Epithelial cell of proximal tubule (primary cell): ENCODE data around the gene SHBG. TPM values are rescaled to one million over a fixed set of nuclear protein-coding genes. Genes with fewer than 3 reads are reported as not detected.

Experiments
- DNase-seq: peaks from one replicate; pipeline ENCODE4 v3.0.0-alpha.2; 2011; ENCODE audit warnings: low read depth
- H3K4me3 ChIP-seq: 2 replicates; pipeline ENCODE4 v1.5.1; 2011; ENCODE audit warnings: low read depth, mild to moderate bottlenecking, low read length
- total RNA-seq: library from RNA; depleted of rRNA; stranded (reverse); fragments of >200 nt; gene quantifications from 2 replicates; pipeline ENCODE4 v1.2.3, GENCODE V29; 2015
- TF ChIP-seq, protein P1 (sequence below): conservative IDR thresholded peaks from 2 replicates; pipeline ENCODE4 v1.5.1; 2012; ENCODE audit warnings: low read depth, mild to moderate bottlenecking, low read length

The SHBG gene
- total RNA-seq, 1 donor from 2014 or later: not detected

DNA sequence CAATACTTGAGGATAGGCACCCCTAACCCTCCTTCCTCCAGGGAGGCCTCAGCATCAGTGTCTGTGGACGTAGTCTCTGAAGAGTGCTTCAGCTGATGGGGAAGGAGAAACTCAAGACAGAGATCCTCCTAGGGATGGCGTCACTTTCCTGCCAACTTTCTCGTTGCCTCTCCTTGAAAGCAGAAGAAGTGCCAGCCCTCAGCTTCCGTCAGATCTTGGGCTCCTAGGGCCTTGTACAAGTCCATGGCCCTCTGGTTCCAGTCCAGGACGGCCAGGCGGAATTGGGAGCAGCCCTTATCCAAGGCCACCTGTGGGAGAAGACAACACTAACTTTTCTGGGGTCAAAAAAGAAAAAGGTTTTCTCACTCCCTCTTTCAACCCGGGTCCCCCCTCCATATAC lies 3.6 kb upstream of the SHBG start:
- TF ChIP-seq, protein P1, sequence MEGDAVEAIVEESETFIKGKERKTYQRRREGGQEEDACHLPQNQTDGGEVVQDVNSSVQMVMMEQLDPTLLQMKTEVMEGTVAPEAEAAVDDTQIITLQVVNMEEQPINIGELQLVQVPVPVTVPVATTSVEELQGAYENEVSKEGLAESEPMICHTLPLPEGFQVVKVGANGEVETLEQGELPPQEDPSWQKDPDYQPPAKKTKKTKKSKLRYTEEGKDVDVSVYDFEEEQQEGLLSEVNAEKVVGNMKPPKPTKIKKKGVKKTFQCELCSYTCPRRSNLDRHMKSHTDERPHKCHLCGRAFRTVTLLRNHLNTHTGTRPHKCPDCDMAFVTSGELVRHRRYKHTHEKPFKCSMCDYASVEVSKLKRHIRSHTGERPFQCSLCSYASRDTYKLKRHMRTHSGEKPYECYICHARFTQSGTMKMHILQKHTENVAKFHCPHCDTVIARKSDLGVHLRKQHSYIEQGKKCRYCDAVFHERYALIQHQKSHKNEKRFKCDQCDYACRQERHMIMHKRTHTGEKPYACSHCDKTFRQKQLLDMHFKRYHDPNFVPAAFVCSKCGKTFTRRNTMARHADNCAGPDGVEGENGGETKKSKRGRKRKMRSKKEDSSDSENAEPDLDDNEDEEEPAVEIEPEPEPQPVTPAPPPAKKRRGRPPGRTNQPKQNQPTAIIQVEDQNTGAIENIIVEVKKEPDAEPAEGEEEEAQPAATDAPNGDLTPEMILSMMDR: no peak
- DNase-seq: no peak
- H3K4me3 ChIP-seq: peak overlapping the region; percentile 90

DNA sequence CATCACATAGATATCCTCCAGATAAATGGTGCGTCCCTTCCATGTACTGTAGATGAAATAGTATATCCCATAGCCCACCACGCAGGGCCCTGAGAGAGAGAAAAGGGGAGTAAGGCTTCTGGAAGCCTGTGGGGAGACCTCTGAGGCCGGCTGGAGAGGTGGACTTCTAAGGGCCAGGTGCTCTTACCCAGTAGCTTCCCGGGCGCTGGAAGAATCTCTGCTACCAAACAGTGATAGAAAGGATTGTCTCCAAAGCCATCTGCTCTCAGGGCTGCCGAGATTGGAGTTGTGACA lies 3.0 kb upstream of the SHBG start:
- TF ChIP-seq, protein P1: no peak
- no peak for DNase-seq
- peak overlapping the region; percentile 90 for H3K4me3 ChIP-seq

DNA sequence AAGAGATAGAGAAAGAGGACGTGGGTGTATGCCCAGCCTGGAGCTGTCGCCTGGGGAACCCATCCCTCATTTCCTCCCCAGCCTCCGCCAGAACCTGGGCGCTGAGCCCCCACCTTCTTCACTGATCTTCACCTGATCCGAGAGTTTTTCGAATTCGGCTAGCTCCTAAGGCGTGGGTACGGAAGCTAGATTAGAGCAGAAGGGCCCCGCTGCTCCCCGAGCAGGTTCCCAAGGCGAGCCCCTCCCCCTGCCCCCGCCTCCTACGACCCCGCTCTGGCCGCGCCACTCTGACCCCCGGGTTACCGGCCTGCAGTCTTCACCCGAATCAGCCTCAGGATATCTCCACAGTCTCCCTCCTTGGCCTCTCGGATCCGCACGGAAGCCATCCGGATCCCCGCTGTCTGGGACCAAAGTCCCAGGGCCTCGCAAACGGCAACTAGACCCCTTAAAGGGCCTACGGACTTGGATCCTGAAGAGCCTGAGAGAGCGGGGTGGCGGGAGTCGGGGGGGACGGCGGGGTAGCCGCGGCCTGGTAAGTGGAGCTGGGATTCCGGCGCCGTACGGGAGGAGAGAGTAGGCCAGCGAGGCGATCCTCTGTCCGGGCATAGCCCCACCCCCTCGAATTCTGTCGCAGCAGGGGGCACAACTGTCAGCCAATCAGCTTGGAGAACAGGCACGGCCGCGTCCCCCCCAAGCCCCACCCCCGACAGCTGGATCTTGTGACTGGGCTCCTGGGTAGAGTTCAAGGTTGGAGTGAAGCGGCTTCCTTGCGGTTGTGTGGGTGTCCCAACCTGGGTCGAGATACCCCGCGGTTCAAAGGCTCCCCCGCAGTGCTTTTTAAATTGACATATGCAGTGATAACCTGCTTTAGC lies 2.4 kb upstream of the SHBG start, which contains the start of gene SAT2:
TSS of gene SAT2 (minus strand) at position 572 of the 872 bp plus-strand sequence. CDS start at position 386, 186 bp downstream.
- DNase-seq: peak; percentile 56
- TF ChIP-seq, protein P1: no peak
- H3K4me3 ChIP-seq: peak within 1 kb of the TSS; percentile 90

DNA sequence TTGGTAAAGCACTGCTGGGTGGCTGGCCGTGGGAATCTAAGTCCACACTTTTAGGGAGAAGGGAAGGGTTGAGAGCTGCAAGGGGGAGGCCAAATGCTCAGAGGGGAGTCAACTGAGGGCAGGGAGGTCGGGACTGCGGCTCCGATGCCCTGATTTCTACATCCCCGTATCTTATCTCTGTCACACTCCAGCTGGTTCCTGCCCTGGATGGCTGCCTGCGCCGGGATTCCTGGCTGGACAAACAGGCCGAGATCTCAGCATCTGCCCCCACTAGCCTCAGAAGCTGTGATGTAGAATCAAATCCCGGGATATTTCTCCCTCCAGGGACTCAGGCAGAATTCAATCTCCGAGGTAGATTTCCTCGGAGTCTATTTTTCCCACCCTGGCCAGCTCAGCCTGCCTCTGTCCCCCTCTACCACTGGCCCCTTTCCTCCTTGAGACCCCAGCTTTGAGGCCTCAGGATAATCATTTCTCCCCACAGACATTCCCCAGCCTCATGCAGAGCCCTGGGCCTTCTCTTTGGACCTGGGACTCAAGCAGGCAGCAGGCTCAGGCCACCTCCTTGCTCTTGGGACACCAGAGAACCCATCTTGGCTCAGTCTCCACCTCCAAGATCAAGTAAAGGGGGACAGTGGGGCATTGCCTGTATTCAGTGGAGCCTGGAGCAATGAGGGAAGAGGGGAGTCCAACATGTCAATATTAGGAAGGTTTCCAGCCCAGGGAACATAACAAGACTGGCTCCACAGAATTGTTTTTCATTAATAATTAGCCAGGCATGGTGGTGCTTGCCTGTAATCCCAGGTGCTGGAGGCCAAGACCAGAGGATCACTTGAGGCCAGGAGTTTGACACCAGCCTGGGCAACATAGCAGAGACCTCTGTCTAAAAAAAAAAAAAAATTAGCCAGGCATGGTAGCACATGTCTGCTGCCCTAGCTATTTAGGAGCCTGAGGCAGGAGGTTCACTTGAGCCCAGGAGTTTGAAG lies 1.8 kb downstream of the SHBG start:
- DNase-seq: no peak
- H3K4me3 ChIP-seq: no peak overlapping the region
- TF ChIP-seq, protein P1: no peak

DNA sequence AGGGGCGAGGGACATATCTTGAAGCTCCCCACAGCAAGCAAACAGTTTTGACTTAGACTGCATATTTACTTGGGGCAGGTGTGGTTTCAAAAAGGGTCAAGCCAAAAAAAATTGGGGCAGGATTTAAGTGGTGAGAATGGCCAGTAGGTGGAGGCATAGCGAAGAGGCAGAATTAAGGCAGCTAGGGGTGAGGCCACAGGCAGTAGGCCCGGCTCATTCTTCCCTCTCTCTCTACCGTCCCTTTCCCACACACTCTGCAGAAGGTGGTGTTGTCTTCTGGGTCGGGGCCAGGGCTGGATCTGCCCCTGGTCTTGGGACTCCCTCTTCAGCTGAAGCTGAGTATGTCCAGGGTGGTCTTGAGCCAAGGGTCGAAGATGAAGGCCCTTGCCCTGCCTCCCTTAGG lies 2.6 kb downstream of the SHBG start:
- DNase-seq: no peak
- no peak overlapping the region for H3K4me3 ChIP-seq
- TF ChIP-seq, protein P1: peak; percentile 67

DNA sequence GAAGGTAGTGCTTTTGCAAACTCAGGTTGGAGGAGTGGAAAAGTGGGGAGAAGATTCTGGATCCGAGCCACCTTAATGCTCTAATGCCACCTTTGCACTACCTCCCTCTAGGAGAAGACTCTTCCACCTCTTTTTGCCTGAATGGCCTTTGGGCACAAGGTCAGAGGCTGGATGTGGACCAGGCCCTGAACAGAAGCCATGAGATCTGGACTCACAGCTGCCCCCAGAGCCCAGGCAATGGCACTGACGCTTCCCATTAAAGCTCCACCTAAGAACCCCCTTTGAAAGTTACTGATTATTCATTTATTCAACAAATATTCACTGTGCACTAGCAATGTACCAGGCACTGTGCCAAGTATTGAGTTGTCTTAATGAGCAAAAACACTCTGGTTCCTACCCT lies 3.2 kb downstream of the SHBG start:
- no peak overlapping the region for H3K4me3 ChIP-seq
- DNase-seq: no peak
- TF ChIP-seq, protein P1: no peak
